HG02938 (cell line): ENCODE results near the gene NR2F1.
A peak's percentile ranks its signal among the peaks of the same experiment; 100 is the strongest.
"Not testable (repeated sequence)": the region's sequence is repeated elsewhere in the genome, so short reads cannot be mapped to it uniquely, and the experiment has no call there.

ENCODE experiments used
- ATAC-seq: cut with Tn5 transposase; IDR thresholded peaks from one replicate; pipeline ENCODE4 v1.9.1; 2021; ENCODE audit warnings: mild to moderate bottlenecking, moderate library complexity; ENCODE audit not compliant: unreplicated experiment

NR2F1 gene

GRCh38 chr5:93582677-93583438, at the start of gene NR2F1:
NR2F1 (plus strand) TSS chr5:93583222; CDS start chr5:93585024, 1,802 bp downstream.
- ATAC-seq, result peak; percentile 30

- no peak for ATAC-seq
Observed at GRCh38 chr5:93545872-93546271, 37.1 kb upstream of the NR2F1 start.

- ATAC-seq, result not testable (repeated sequence)
Observed at GRCh38 chr5:93549594-93549993, 33.4 kb upstream of the NR2F1 start.

GRCh38 chr5:93557021-93557604, 25.9 kb upstream of the NR2F1 start:
- ATAC-seq, result no peak

- ATAC-seq, result no peak
Observed at GRCh38 chr5:93566091-93566490, 16.9 kb upstream of the NR2F1 start.

GRCh38 chr5:93567424-93567823, 15.6 kb upstream of the NR2F1 start:
- no peak for ATAC-seq

- no peak for ATAC-seq
Observed at GRCh38 chr5:93569300-93570160, 13.5 kb upstream of the NR2F1 start.

GRCh38 chr5:93570294-93571113, 12.5 kb upstream of the NR2F1 start:
- no peak for ATAC-seq

GRCh38 chr5:93571114-93571949, 11.7 kb upstream of the NR2F1 start:
- no peak for ATAC-seq

GRCh38 chr5:93572101-93572607, 10.9 kb upstream of the NR2F1 start:
- no peak for ATAC-seq

- ATAC-seq, result no peak
Observed at GRCh38 chr5:93572608-93573353, 10.2 kb upstream of the NR2F1 start.

- ATAC-seq, result no peak
Observed at GRCh38 chr5:93573354-93574351, 9.4 kb upstream of the NR2F1 start.

- no peak for ATAC-seq
Observed at GRCh38 chr5:93574491-93575305, 8.3 kb upstream of the NR2F1 start.

- no peak for ATAC-seq
Observed at GRCh38 chr5:93575461-93576414, 7.3 kb upstream of the NR2F1 start.

- ATAC-seq, result no peak
Observed at GRCh38 chr5:93576994-93577853, 5.8 kb upstream of the NR2F1 start.
